ENCODE measurements around the gene ACAP2.
"Not testable (repeated sequence)": the region's sequence is repeated elsewhere in the genome, so short reads cannot be mapped to it uniquely, and the experiment has no call there.

ACAP2 gene

DNA sequence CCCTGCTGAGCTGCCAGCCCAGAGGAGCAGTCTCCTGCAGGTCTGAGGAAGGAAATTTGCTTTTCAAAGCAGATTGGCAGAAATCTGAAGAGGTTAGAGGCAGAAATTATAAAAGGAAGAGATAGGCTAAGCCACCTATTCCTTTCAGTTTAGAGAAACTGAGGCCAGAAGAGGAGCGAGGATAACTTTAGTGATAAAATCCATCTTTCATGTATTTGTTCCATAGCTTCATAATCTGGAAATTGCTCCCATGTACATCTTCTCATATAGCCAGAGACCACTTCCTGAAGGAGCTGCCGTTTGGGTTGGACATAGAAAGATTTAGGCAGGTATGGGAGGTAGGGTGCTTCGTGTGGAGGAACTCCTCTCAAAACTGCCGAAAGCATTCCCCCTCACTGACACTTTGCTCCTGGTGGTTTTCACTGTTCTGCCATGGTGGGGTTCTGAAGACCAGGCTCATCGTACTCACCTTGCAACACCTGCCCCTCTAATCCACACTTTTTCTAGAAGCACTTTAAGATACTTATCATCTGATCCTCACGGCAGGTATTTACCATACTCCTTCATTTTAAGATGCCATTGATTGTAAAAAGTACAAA lies 670 bp upstream of the ACAP2 start:
- peak in 4 of 56 donors; percentile 2 to 33 (median 21) for DNase-seq

DNA sequence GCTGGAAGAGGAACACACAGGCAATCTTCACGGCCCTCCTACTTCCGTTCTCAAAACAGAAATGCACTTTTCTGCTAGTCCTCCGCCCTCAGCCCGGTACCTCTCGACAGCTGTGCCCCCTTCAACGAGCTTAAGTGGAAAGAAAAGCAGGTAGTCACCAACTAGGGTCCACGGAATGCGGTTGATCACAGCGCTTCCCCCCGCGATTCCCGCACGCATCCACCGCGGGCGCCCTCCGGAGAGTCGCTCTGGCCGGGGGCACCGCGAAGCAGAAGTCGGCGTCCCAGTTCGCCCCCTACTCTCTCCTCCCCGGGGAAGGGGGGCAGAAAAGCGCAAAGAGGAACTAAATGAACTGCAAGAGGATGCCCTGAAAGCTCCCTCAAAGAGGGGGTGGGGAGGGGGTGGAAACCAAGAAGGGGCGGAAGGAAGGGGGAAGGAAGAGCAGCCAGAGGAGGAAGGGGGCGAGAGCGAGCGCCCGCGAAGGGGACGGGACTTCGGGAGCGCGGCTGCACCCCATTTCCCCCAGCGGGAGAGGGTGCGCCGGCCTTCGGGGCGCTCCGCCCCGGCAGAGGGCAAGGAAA lies 738 bp downstream of the ACAP2 start:
- peak in 44 of 56 donors; percentile 18 to 76 (median 46) for DNase-seq

DNA sequence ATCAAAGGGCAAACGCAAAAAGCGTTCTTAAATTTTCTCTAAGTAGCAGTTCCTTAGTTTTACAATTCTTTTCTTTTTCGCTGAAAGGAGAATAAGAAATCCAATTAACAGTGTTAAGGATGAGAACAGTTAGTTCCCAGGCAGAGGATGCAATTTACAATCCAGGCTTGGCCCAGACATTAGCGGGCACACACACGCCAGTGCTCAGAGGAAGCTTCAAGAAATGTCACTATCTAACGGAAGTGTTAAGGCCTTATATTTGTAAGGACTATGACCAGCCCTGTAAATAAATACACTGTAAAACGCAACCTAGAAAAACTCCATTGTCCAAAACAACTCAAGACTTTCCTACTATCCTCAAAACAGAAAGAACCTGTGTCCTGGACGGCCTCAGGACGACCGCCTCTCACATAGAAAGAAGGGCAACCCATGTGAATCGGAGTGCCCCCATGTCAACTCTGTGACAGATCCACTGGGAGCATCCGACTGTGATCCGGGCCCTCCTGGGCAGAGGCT lies 1.3 kb downstream of the ACAP2 start:
- peak in 5 of 56 donors; percentile 13 to 33 (median 29) for DNase-seq

DNA sequence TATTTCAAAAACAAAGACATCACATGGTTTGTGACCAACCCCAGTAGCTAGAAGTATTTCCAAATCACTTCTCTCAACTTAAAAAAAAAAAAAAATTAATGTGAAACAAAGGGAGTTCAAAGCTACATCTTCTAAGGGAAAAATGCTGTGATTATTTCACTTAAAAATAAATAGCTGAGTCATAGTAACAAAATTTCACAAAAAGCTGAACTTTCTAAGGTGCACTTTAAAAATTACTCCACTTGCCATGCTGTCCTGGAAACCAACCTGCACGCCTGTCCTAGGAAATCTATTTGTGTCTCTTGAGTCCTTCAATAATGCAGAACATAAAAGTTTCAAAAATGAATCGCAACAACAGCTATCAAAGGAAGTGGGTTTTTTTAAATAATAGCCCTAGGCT lies 1.8 kb downstream of the ACAP2 start:
- DNase-seq, result no peak

DNA sequence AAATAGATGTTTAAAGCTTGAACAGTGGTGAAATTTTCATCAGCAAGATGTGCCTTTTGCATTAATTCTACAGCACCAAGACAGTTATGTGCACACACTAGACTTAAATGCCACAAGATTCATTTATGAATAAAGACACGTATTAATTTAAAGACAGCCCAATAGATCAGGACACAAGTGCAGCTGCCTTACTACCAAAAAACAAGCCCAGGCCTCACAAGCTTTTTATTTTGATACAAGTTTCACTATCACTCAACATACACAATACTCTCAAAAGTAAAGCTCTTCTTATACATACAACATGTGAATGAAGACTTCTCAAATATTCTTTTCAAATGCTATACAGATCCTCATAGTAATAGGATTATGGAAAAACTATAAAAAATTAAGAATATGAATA lies 2.4 kb downstream of the ACAP2 start:
- no peak for DNase-seq

DNA sequence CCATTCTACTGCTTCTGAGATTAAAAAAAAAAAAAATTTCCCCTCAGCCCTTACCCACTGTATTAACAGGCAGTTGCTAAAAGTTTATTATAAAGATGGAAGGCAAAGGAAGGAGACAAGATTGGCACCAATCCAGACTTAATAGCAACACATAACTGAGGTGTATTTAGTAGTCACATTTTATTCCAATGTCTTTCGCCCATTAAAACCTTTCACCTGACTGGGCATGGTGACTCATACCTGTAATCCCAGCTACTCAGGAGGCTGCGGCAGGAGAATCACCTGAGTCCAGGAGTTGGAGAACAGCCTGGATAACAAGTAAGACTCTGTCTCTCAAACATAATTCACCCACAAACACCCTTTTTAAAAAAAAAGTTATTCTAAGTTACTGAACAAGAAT lies 4.4 kb downstream of the ACAP2 start:
- no peak for DNase-seq

DNA sequence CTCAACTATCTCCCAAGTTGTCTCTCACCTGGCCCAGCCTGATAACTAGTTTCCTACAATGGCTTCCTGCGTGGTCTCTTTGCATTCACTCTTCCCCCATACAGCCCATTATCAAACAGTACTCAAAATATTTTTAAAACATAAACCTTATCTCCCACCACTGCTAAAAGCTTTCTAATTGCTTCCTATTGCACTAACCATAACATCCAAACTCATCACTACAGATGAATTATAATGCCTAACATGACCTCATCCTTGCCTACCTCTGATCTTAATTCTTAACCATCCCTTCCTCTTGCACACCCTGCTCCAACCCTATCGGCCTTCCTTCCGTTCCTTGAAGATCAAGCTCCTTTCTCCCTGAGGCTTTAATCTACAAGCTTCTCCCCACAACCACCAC lies 17.0 kb downstream of the ACAP2 start:
- no peak for DNase-seq

DNA sequence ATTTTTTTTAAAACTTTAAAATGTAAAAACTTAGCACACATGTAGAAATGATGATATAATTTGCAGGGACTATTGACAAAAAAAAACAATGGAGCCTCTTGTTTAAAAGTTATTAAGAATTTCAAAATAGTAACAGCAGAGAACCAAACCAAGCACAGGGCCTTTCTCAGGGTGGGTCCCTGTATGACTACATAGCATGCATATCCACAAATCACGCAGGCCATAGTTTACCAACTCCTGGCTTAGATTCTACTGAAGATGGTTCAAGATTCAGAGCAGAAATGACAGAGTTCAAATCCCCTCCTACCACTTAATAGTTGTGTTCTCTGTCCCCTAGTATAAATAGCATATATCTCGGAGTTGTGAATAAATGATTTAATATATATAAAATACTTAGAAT lies 19.0 kb downstream of the ACAP2 start:
- DNase-seq, result no peak

DNA sequence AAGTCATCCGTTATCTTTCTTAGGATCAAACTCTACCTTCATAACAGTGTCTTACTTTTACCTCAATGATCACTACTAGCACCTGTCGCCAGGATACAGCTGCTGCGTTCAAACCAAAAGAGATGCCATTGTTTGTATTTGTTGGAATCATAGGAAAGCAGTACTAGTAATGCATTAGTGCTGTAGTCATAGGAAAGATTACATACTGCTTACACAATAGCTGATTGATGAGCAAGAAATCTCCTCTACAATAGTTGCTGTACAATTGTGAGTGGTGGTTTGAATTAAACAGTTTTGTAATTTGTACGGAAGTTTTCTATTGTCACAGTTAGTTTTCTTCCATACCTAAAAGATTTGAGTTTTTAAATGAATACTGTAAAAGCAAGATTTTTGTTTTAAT lies 21.4 kb downstream of the ACAP2 start:
- DNase-seq, result no peak

DNA sequence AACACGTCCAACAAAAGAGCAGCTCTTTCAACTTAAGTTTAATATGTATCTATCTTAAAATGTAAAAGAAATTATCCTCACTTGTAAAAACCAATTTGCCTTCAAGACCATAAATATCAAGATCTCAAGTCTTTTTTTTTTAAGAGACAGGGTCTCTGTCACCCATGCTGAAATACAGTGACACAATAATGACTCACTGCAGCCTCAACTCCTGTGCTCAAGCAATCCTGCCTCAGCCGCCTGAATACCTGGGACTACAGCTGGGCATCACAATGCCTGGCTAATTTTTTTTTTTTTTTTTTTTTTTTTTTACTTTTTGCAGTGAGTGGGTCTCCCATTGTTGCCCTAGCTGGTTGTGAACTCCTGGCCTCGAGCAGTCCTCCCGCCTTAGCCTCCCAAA lies 26.0 kb downstream of the ACAP2 start:
- DNase-seq, result no peak

DNA sequence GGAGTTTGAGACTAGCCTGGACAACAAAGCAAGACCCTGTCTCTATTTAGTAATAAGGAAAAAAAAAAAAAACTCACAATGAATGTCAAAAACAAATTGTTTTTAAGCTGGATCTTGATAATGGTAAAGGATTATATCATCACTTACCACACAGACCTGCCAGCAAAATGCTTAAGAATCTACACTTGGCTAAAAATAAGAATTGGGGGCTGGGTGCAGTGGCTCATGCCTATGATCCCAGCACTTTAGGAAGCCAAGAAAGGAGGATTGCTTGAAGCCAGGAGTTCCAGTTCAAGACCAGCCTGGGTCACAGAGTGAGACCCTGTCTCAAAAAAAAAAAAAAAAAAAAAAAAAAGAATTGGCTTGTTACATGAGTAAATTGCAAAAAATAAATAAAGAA lies 31.0 kb downstream of the ACAP2 start:
- no peak for DNase-seq

DNA sequence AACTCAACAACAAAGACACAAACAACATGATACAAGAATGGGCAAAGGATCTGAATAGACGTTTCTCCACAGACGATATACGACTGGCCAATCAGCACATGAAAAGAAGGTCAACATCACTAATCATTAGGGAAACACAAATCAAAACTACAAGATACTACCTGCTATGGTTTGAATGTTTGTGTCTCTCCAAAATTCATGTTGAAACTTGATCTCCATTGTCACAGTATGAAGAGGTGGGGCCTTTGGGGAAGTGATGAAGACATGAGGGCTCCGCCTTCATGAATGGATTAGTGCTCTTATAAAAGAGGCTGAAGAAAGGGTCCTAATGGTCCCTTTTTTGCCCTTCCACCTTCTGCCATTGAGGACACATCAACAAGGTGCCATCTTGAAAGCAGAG lies 32.3 kb downstream of the ACAP2 start:
- no peak for DNase-seq

DNA sequence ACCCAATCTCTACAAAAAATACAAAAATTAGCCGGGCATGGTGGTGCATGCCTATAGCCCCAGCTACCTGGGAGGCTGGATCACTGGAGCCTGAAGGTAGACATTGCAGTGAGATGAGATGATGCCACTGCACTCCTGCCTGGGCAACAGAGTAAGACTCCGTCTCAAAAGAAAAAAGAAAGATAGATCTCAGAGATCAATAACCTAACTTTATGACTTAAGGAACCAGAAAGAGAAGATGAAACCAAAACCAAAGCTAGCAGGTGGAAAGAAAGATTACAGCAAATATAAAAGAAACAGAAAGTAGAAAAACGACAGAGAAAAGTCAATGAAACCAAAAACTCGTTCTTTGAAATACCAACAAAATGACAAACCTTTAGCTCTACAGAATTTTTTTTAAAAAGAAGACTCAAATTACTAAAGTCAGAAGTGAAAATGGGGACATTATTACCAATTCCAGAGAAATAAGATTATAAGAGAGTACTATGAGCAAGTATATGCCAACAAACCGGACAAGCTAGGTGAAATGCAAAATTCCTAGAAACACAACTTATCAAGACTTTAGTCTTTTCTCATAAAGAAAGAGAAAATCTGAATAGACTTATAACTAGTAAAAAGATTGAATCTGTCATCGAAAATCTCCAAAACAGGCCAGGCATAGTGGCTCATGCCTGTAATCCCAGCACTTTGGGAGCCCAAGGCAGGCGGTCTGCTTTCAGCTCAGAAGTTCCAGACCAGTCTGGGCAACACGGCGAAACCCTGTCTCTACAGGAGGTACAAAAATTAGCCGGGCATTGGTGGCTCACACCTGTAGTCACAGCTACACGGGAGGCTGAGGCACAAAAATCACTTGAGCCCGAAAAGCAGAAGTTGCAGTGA lies 35.0 kb downstream of the ACAP2 start:
- no peak for DNase-seq

DNA sequence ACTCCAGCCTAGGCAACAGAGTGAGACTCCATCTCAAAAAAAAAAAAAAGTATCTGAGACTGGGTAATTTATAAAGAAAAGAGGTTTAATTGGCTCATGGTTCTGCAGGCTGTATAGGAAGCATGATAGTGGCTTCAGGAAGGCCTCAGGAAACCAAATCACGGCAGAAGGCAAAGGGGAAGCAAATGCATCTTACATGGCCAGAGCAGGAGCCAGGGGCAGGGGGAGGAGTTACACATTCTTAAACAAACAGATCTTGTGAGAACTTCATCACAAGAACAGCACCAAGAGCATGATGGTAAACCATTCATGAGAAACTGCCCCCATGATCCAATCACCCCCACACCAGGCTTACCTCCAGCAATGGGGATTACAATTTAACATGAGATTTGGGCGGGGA lies 37.2 kb downstream of the ACAP2 start:
- no peak for DNase-seq

DNA sequence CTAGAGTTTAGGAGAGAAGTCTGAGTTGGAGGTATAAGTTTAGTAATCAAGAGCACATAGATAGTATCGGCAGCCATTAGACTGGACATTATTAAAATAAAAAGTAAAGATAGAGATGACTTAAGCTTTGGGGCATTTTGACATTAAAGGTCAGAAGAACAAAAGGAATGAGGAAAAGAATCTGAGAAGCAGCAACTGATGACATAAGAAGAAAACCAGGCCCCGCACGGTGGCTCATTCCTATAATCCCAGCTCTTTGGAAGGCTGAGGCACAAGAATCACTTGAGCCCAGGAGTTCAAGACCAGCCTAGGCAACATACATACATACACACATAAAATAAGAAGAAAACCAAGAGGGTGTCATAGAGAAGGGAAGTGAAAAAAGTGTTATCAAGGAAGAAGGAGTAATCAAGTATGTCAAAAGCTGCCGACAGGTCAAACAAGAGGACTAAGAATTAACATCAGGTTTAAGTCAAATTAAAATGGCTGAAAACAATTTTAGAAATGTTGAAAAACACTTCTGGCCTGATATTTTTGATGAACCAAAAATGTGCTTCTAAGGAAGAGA lies 38.9 kb downstream of the ACAP2 start:
- no peak for DNase-seq

DNA sequence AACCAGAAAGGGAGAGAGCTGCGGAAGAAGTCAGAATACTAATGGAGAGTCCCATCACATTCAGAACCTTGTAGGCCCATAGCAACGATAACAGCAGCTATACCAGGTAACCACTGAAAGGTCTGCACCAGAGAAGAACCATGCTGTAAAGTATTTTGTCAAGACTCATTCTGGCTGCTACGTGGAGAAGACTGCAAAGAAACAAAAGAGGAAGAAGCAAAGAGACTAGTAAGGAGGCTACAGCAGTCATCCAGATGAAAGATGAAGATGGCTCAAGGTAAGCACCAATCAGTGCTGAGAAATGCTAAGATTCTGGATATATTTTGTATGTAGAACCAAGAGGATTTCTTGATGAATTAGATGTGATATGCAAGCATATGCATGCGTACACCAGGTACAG lies 39.6 kb downstream of the ACAP2 start:
- no peak for DNase-seq

DNA sequence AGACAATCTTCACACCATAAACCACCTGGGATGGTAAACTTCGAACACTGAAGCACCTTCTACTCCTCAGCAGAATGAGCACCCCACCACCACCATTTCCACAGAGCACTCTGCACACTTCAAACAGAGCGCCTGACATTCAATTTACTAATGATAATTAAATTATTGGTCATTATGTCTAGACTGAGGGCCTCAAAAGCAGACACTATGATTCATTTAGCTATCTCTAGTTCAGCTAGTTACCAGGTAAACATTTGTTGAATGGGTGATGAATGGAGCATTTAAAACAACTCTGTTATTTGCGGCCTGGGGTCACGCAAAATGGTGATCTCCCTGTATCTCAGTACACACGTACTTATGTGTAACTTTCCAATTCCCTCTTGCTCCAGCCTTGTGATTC lies 40.9 kb downstream of the ACAP2 start:
- DNase-seq, result no peak

DNA sequence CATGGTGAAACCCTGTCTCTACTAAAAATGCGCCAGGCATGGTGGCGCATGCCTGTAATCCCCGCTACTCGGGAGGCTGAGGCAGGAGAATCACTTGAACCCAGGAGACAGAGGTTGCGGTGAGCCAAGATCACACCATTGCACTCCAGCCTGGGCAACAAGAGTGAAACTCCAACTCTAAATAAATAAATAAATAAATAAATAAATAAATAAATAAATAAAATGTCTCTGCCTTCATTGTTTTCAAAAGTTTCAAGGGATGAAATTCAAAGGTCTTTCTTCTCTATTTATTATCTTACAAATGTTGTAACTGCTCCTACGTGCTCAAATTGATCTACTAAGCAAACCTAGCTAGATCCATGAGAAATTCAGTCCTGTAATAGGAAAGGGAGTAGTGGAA lies 44.4 kb downstream of the ACAP2 start:
- not testable (repeated sequence) for DNase-seq

DNA sequence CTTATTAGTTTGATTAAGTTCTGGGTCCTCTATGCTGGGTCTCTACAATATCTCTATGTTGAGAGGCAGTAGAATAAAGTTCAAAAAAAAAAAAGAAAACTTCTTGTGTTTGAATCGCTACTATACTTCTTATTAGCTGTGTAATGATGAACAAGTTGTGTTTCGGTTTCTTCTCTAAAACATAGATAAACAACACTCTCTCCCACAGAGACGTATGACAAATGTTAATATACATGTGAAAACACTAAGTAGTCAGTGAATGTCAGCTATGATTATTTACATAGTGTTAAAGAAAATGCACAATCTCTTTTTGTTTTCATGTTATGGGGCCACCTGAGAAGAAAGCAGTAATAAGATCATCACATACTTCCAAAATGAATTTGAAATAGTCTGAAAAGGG lies 45.3 kb downstream of the ACAP2 start:
- no peak for DNase-seq

DNA sequence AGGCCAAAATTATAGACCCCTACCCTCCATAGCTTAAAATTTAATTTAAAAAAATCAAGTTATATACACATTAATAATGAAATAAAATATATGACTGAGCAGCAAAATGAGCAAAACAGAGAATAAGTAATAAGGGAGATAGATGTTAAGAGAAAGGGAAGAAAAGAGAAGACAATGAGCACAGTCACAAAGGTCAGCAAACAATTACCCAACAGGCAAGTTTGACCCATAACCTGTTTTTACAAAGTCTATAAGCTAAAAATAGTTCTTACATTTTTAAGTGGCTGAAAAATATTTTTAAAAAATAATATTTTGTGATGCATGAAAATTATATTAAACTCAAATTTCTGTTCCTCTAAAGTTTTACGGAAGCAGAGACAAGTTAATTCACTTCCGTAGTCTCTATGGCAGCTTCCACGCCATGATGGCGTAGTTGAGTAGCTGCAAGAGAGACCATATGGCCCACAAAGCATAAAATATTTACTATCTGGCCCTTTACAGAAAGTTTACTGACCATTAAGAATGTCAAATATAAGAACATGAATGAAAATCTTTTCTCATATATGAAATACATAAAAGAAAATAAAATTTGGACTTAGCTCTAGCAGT lies 47.5 kb downstream of the ACAP2 start:
- DNase-seq, result no peak

DNA sequence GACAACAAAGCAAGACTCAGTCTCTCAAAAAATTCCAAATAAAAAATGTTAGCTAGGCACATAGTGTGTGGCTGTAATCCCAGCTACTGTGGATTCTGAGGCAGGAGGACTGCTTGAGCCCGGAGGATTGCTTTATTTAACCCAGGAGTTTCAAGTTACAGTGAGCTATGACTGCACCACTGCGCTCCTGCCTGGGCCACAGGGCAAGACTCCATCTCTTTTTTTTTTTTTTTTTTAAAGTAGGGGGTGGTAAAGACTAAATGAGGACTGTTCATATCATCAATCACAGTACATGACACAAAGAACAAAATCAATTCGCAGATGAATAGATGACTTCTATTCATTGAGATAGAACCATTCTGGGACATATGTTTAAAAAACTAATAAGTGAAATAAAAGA lies 48.1 kb downstream of the ACAP2 start:
- DNase-seq, result no peak

DNA sequence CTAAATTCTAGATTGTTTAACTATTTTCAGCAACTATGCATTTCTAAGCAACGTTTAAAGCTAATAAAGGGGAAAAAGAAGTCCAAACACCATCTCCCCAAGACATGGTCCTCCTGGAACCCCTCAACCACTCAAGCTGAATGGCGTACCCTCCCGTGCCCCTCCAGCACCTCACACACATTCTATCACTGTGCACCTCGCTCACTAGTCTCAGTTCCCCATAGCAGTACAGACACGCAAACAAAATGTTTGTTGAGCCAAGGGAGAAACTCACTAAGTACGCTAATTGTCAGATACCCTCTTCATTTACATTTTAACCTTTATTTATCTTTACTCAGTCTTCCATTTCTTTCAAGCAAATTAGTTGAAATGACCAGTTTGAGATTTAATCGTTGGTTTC lies 48.8 kb downstream of the ACAP2 start:
- DNase-seq, result no peak
